Measurements from ENCODE around the gene ZNF554.
"Not testable (repeated sequence)": the region's sequence is repeated elsewhere in the genome, so short reads cannot be mapped to it uniquely, and the experiment has no call there.

ZNF554 gene

DNA sequence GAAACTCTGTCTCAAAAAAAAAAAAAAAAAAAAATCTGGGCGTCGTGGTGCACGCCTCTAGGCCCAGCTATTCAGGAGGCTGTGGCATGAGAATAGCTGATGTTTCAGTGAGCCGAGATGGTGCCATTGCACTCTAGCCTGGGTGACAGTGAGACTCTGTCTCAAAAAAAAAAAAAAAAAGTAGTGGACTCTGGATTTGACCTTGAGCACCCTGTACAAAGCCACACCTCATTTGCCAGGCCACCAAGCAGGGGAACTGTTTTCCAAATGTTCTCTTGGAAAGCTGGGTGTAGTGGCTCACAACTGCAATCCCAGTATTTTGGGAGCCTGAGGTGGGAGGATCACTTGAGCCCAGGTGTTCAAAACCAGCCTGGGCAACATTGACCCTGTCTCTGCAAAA lies 17.8 kb downstream of the ZNF554 start:
- no peak for DNase-seq

DNA sequence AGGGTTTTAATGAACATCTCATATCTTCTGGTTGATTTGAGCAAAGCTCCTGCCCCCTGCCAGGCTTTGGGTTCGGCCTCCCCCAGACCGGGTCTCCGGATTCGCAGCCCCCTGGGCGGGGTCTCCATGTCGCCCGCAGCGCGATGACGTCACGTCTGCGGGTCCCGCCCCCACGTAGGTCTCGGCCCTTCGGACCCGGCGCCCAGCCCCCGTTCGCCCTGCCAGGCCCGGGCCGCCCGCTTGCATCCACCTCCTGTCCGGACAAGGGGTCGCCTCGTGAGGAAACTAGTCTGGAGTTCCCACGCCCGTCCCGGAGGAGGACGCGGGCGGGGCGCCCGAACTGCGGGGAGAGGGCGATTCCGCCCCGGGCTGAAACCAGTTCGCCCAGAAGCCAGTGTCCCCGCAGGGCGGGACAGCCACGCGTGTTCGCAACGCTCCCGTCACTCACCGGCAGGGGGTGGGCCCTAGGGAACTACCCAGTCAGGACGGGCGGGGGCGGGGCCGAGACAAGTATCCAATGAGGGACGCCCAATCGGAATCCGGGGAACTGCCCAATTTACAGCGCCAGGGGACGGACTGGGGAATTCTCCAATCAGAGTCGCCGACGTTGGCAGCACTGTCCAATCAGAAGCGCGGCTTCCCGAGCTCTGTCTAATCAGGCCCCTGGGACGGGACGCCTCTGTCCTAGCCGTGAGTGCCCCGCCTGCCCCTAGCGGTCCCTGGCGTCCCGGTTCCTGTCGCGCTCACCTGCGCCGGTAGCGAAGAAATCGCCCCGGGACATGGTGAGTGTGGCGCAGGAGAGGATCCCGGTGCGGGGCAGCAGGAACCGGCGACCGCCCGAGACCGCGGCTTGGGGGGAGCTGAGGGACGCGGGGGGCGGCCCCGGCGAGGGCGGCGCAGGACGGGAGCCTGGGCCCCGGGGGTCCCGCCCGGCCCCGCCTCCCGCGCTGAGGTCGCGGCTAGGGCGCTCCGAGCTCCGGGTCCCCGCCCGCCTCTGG lies 21.4 kb downstream of the ZNF554 start, which contains the start of gene ZNF555:
ZNF555 (plus strand) TSS at position 682 of the 998 bp plus-strand sequence; CDS start at position 780, 98 bp downstream.
- DNase-seq: peak; percentile 98

GRCh38 chr19:2841855-2842574 lies 22.3 kb downstream of the ZNF554 start:
- no peak for DNase-seq

GRCh38 chr19:2845107-2845506 lies 25.4 kb downstream of the ZNF554 start:
- no peak for DNase-seq

DNA sequence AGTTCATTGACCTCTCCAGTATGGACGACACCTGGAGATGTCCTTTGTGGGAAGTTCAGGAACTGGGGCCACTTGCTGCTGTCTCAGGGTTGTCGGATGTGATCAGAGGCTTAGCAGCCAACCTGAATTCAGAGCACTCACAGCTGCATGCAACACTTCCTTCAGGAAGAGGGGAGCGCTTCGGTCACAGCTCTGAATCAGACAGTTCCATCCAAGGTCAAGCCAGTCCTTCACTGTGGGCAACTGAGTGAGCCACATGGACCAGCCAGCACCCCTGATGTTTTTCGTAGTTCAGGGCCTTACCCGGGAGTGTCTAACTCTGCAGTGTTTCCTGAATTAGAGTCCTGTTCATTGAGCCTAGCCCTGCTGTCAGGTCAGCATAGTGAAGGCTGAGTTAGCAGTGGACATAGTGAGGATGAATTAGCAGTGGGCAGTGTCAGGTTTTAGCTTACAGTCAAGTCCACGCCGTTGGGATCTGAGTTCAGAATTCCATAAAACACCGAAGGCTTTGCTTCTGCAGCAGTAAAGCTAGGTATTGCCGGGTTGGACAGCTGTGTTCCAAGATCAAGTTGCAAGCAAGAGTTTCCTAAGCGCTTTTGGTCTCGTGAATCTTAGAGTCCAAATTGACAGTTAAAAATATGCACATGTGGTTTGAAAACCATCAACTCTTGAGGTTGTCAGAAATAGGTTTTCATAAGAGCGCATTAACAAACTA lies 26.7 kb downstream of the ZNF554 start:
- DNase-seq: no peak

DNA sequence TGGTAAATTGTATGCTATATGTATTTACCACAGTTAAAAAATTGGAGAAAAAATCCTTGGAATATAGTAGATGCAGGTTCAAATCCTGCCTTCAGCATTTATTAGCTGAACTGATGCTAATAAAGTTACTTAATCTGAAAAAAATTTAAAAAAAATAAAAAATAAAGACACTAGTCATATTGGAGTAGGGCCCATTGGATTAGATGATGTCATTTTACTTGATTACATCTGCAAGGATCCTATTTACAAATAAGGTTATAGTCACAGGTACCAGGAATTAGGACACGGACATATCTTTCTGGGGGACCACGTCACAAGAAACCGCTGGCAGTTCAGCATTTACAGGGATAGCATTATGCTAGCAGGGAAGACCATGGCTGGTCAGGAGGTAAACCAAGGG lies 27.8 kb downstream of the ZNF554 start:
- no peak for DNase-seq

- no peak for DNase-seq
Observed at GRCh38 chr19:2848616-2849015, 28.9 kb downstream of the ZNF554 start.

DNA sequence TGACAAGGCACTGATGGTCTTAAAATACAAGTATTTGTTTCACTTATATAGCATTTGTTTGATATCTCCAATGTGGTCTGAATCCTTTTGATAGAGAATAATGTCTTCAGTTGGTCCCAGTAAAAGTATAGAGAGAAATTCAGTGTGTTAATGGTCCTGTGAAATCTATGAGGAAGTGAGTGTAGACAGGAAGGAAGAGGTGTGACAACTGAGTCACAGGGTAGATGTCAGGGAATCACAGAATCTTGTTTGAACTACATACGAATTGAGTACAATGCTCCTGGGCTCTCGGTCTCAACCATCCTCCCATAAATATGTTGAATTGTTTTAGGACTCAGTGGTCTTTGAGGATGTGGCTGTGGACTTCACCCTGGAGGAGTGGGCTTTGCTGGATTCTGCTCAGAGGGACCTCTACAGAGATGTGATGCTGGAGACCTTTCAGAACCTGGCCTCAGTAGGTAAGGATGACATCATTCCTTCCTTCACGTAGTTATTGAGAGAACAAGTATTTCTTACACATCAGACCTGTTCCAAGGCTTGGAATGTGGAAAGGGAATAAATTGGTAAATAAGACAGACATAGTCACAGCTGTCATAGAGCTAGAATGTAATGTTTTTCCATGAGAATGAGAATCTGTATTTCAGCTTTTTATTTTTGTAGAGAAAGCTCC lies 30.7 kb downstream of the ZNF554 start:
- DNase-seq: no peak

DNA sequence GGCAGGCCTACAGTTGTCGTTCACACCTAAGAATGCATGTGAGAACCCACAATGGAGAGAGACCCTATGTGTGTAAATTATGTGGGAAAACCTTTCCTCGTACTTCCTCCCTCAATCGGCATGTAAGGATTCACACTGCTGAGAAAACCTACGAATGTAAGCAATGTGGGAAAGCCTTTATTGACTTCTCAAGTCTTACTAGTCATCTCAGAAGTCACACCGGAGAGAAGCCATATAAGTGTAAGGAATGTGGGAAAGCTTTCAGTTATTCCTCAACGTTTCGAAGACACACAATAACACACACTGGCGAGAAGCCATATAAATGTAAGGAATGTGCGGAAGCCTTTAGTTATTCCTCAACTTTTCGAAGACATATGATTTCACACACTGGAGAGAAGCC lies 32.9 kb downstream of the ZNF554 start:
- DNase-seq: no peak

DNA sequence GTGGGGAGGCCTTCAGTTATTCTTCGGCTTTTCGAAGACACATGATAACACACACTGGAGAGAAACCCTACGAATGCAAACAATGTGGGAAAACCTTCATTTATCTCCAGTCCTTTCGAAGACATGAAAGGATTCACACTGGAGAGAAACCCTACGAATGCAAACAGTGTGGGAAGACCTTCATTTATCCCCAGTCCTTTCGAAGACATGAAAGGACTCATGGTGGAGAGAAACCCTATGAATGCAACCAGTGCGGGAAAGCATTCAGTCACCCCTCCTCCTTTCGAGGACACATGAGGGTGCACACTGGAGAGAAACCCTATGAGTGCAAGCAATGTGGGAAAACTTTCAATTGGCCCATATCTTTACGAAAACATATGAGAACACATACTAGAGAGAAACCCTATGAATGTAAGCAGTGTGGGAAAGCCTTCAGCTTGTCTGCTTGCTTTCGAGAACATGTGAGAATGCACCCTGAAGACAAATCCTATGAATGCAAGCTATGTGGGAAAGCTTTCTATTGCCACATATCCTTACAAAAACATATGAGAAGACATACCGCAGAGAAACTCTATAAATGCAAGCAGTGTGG lies 33.4 kb downstream of the ZNF554 start:
- no peak for DNase-seq

DNA sequence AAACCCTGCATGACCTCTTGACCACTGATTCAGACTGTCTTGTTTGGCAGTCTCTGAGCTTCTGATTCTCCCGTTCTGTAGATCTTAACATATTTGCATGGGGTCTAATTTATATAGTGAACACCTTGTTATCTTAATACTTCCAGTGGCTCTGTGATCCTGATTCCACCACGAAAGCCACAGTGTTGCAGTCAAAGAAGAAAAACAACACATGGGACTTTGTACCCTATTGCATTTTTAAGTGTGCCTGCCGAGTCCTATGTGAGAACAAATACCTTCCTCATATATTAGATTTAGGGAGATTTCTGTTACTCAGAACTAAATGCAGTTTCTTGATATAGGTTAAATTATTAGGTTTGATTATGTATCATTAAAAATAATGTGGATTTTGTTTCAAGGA lies 35.2 kb downstream of the ZNF554 start:
- DNase-seq: no peak

GRCh38 chr19:2856457-2857050 lies 36.9 kb downstream of the ZNF554 start:
- no peak for DNase-seq

DNA sequence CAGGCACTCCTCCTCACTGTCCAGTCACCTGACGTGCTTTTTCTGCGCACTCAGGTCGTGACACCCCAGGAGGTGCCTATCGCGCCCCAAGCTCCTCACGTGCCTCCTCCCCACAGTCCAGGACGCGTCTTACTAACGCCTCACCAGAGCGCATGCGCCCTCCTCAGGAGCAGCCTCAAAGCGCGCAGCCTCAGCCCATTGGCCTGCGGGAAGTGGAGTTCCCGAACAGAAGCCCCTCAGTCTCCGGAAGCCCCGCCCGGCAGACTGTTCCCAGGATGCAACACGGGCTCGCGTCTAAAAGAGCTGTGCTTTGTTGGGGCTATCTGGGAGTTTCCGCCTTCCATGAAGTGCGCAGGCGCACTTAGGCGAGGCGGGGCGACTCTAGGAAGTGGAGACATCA lies 39.2 kb downstream of the ZNF554 start:
- DNase-seq: no peak

- no peak for DNase-seq
Observed at GRCh38 chr19:2863816-2864215, 44.1 kb downstream of the ZNF554 start.

DNA sequence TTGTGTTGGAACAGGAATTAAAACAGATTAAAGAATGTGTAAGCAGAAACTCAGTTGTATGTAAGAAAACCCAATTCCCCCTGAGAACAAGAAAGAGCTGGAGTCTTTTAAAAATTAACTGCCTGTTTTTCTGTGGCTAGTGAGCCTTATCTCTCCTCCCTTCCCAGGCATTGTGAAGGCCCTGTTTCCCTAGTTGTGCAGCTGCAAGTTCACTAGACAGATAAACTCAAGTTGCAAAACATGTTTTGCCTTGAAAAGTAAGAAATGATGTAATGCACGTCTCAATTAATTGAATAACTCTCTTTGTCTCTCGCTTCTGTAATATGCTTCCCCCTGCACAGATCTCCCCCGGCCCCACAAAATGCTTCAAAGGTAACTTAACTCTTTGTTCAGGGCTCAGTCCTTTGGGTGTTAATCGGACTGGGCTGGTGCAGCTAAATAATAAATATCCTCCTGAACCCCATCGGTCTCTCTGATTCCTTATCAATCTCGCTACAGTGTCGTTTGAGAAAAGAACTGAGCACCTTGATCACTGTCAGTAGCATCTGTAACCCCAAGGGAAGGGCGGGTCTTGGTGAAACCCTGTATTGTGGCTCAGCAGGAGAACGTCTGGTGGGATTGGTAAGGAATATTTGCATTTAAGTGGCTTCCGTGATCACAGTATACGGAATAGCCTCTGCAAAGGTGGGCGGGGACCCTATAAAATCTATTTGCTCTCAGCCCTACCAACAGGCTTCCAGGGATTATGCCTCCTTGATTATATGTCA lies 45.8 kb downstream of the ZNF554 start:
- DNase-seq: no peak

- DNase-seq: no peak
Observed at GRCh38 chr19:2866495-2867024, 46.9 kb downstream of the ZNF554 start.

- DNase-seq: peak; percentile 7
Observed at GRCh38 chr19:2867025-2867991, 47.6 kb downstream of the ZNF554 start, which contains the start of gene ZNF556. Gene ZNF556 (plus strand): TSS chr19:2867335. CDS start chr19:2867422, 87 bp downstream.

DNA sequence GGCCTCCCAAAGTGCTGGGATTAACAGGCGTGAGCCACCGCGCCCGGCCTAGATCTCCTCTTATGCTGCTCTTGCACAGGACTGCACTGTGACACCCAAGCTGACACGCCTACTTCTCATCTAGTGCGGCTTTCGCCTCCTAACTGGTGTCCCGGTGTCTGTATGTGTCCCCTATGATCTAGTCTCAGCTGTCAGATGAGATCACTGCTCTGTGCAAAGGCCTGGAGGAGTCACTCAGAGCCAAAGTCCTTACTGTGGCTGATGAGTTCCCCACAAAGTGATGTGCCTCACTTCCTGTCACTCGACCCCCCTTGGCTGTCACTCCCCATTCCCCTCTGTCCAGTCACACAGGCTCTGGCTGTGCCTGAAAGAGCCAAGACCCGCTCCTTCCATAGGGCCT lies 50.0 kb downstream of the ZNF554 start:
- no peak for DNase-seq

DNA sequence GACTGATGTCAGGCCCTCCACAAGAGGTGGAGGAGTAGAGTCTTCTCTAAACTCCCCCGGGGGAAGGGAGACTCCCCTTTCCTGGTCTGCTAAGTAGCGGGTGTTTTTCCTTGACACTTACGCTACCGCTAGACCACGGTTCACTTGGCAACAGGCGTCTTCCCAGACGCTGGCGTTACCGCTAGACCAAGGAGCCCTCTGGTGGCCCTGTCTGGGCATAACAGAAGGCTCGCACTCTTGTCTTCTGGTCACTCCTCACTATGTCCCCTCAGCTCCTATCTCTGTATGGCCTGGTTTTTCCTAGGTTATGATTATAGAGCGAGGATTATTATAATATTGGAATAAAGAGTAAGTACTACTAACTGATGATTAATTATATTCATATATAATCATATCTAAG lies 52.5 kb downstream of the ZNF554 start:
- DNase-seq: not testable (repeated sequence)

All from NCI-H226 (cell line).